MM.1S (cell line): ENCODE measurements around the gene SPIRE1.

Source experiments
- DNase-seq: peaks from one replicate; pipeline ENCODE4 v3.0.0-alpha.2; 2015
- H2AFZ ChIP-seq: fragments of 300-600 bp; sonication (generic); 2 replicates; pipeline ENCODE4 v1.6.0; 2016; ENCODE audit warnings: antibody characterized with exemption, low read length
- H3F3A ChIP-seq: fragments of 300-600 bp; sonication (generic); 2 replicates; pipeline ENCODE4 v1.6.1; 2016; ENCODE audit warnings: mild to moderate bottlenecking, antibody characterized with exemption, low read length, moderate library complexity, mixed read lengths; ENCODE audit not compliant: insufficient read depth
- H3K27ac ChIP-seq: fragments of 300-600 bp; sonication (generic); 2 replicates; pipeline ENCODE4 v1.5.1; 2016; ENCODE audit warnings: mild to moderate bottlenecking, low read length
- H3K27me3 ChIP-seq: fragments of 300-600 bp; sonication (generic); replicated peaks from 2 replicates; pipeline ENCODE4 v1.6.0; 2016; ENCODE audit warnings: low read length; ENCODE audit not compliant: insufficient read depth
- H3K36me3 ChIP-seq: fragments of 300-600 bp; sonication (generic); replicated peaks from 2 replicates; pipeline ENCODE4 v1.6.1; 2016; ENCODE audit warnings: mild to moderate bottlenecking, low read length, mixed read lengths; ENCODE audit not compliant: insufficient read depth
- H3K4me1 ChIP-seq: fragments of 300-600 bp; sonication (generic); 2 replicates; pipeline ENCODE4 v1.6.1; 2016; ENCODE audit warnings: low read length, mixed read lengths
- H3K4me2 ChIP-seq: fragments of 300-600 bp; sonication (generic); 2 replicates; pipeline ENCODE4 v1.6.0; 2016; ENCODE audit warnings: low read depth, low read length
- H3K4me3 ChIP-seq: fragments of 300-600 bp; sonication (generic); 2 replicates; pipeline ENCODE4 v1.5.1; 2016; ENCODE audit warnings: low read length, mixed read lengths
- H3K79me2 ChIP-seq: fragments of 300-600 bp; sonication (generic); 2 replicates; pipeline ENCODE4 v1.6.1; 2016; ENCODE audit warnings: mixed run types, low read length, mixed read lengths
- H3K9ac ChIP-seq: fragments of 300-600 bp; sonication (generic); 2 replicates; pipeline ENCODE4 v1.6.1; 2016; ENCODE audit warnings: low read length, mixed read lengths
- H3K9me2 ChIP-seq: fragments of 300-600 bp; sonication (generic); replicated peaks from 2 replicates; pipeline ENCODE4 v1.6.1; 2016; ENCODE audit warnings: mild to moderate bottlenecking, low read length, mixed read lengths; ENCODE audit not compliant: insufficient read depth
- H3K9me3 ChIP-seq: fragments of 300-600 bp; sonication (generic); replicated peaks from 2 replicates; pipeline ENCODE4 v1.6.1; 2016; ENCODE audit warnings: mild to moderate bottlenecking, low read length, mixed read lengths; ENCODE audit not compliant: insufficient read depth
- H4K20me1 ChIP-seq: fragments of 300-600 bp; sonication (generic); 2 replicates; pipeline ENCODE4 v1.6.1; 2016; ENCODE audit warnings: mild to moderate bottlenecking, low read length, moderate library complexity, mixed read lengths; ENCODE audit not compliant: insufficient read depth
- CTCF ChIP-seq: fragments of 300-600 bp; sonication (generic); IDR thresholded peaks from 2 replicates; pipeline ENCODE4 v1.5.1; 2016; ENCODE audit warnings: antibody characterized with exemption, low read length, mixed read lengths
- EZH2 ChIP-seq: fragments of 300-600 bp; sonication (generic); optimal IDR thresholded peaks from 2 replicates; pipeline ENCODE3; 2017; ENCODE audit warnings: low read depth, mild to moderate bottlenecking, antibody characterized with exemption, low read length, mixed read lengths
- EZH2phosphoT487 ChIP-seq: fragments of 300-600 bp; sonication (generic); IDR thresholded peaks from 2 replicates; pipeline ENCODE4 v1.6.1; 2018; ENCODE audit warnings: antibody characterized with exemption, low read length

SPIRE1 gene

GRCh38 chr18:12702221-12703095 is 44.6 kb upstream of the SPIRE1 start, which contains the start of the genes CEP76 and PSMG2:
TSS of gene CEP76 (minus strand) at chr18:12702723. CDS start at chr18:12702548, 175 bp downstream.
TSS of gene PSMG2 (plus strand) at chr18:12703042. CDS start at chr18:12703108, 66 bp downstream.
- Histone ChIP-seq H3K36me3 (0 out of 2 replicates have a peak, but pooled peaks cover 4% of the 10 kb centered on the region), H3K79me2 (peaks cover 59% of the 10 kb centered on the region), H3K9me2 (no peaks in the 10 kb centered on the region), H3K9ac (peak within 1 kb of the TSS; percentile 96), H3K9me3 (no peaks in the 10 kb centered on the region), H3K4me1 (peaks cover 17% of the 10 kb centered on the region), H4K20me1 (peaks cover 3% of the 10 kb centered on the region; the same call in 1 of the 2 replicates), H3K4me3 (peak within 1 kb of the TSS; percentile 86), H3F3A (peaks cover 12% of the 10 kb centered on the region), H3K27me3 (no peaks in the 10 kb centered on the region), H2AFZ (peak within 1 kb of the TSS; percentile 79), H3K4me2 (peak within 1 kb of the TSS; percentile 77), H3K27ac (peak within 1 kb of the TSS; percentile 84)
- DNase-seq, result peak; percentile 91
- TF ChIP-seq CTCF, result no peak
- no peak for TF ChIP-seq EZH2
- no peak for TF ChIP-seq EZH2phosphoT487

GRCh38 chr18:12701161-12701560 is 43.3 kb upstream of the SPIRE1 start:
- no peaks in the 10 kb centered on the region for H3K27me3 ChIP-seq
- H4K20me1 ChIP-seq, result peaks cover 3% of the 10 kb centered on the region; the same call in 1 of the 2 replicates
- H3K9me2 ChIP-seq, result no peaks in the 10 kb centered on the region
- peak overlapping the region; percentile 77 for H3K4me2 ChIP-seq
- TF ChIP-seq EZH2phosphoT487, result no peak
- TF ChIP-seq EZH2, result no peak
- no peak for TF ChIP-seq CTCF
- no peak overlapping the region for H2AFZ ChIP-seq
- H3K9ac ChIP-seq, result no peak overlapping the region
- DNase-seq, result no peak
- H3K9me3 ChIP-seq, result no peaks in the 10 kb centered on the region
- peaks cover 12% of the 10 kb centered on the region for H3F3A ChIP-seq
- no peak overlapping the region for H3K27ac ChIP-seq
- peaks cover 17% of the 10 kb centered on the region for H3K4me1 ChIP-seq
- no peaks in the 10 kb centered on the region; the same call in 1 of the 2 replicates for H3K36me3 ChIP-seq
- peak overlapping the region; percentile 86; the same call in 1 of the 2 replicates for H3K4me3 ChIP-seq
- peaks cover 53% of the 10 kb centered on the region for H3K79me2 ChIP-seq

GRCh38 chr18:12699747-12700146 is 41.8 kb upstream of the SPIRE1 start:
- H3K4me1 ChIP-seq, result peaks cover 16% of the 10 kb centered on the region
- H3K9ac ChIP-seq, result no peak overlapping the region
- H3K4me2 ChIP-seq, result no peak overlapping the region
- H3K27ac ChIP-seq, result no peak overlapping the region
- H2AFZ ChIP-seq, result no peak overlapping the region
- peaks cover 39% of the 10 kb centered on the region for H3K79me2 ChIP-seq
- no peaks in the 10 kb centered on the region for H3K9me3 ChIP-seq
- H3K9me2 ChIP-seq, result no peaks in the 10 kb centered on the region
- no peak for DNase-seq
- no peaks in the 10 kb centered on the region; the same call in 1 of the 2 replicates for H3K36me3 ChIP-seq
- H4K20me1 ChIP-seq, result no peaks in the 10 kb centered on the region
- H3K27me3 ChIP-seq, result no peaks in the 10 kb centered on the region
- H3K4me3 ChIP-seq, result no peak overlapping the region
- no peak for TF ChIP-seq EZH2phosphoT487
- no peak for TF ChIP-seq EZH2
- TF ChIP-seq CTCF, result no peak
- peaks cover 12% of the 10 kb centered on the region for H3F3A ChIP-seq
